Measurements from ENCODE around the gene SNED1.

Gene SNED1

DNA sequence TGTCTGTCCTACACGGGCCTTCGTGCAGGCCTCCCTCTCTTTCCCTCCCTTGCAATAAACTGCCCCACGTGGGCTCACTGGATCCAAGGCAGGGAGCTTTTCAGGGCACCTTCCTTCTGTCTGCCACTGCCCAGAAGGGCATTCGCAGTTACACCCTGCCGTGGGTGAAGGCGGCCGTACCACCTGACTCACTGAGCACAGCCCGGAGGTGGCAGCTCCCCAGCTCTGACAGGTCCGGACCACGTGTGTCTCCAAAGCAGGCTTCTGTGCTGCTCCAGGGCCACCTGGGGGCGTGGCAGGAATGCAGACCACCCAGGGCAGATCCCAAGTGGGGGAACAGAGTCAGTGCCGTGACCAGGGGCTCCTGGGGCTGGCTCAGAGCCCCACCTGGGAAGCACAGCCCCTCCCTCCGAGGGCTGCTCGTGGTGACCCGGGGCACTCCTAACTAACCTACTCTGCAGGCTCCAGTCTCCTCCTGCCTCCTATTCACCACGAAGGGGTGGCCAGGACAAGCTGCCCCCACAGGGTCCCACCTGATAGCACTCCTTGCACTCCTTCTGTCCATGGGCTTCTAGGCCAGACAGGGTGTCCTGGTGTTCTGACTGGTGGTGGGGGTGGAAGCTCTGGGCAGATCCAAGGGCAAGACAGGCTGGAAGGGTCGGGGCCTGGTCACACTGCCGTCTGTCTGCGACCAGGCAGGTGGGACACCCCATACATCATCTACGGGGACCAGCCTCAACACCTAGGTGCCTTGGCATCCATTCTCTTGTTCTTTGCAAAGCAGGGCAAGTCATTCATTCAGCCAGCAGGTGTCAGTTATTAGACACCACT is 9.7 kb downstream of the SNED1 start:
- no peak overlapping the region for H3K4me3 ChIP-seq (ENCODE audit: low read length)
- DNase-seq (ENCODE audit: low read depth) = no peak
- TF ChIP-seq CTCF (conservative IDR thresholded peaks at IDR 0.05; ENCODE audit: low read length) = no peak

DNA sequence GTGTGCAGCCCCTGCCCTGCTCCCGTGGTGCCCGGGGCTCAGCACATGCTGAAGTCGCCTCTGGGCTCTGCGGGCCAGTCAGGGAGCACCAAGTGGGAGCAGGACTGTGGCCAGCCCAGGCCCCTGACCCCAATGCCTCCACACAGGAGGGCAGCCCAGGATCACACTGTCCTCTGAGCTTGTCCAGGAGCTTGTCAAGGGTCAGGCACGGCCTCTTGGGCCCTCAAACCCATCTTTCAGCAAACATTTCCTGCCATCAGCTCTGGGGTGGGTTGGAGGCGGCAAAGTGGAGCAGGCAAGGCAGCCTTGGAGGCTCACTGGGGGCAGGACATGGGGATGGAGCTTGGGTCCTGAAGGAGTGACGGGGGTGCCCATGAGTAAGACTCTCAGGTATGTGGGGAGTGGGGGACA is 10.3 kb downstream of the SNED1 start:
- no peak overlapping the region for H3K4me3 ChIP-seq (ENCODE audit: low read length)
- TF ChIP-seq CTCF (conservative IDR thresholded peaks at IDR 0.05; ENCODE audit: low read length) = no peak
- no peak for DNase-seq (ENCODE audit: low read depth)

DNA sequence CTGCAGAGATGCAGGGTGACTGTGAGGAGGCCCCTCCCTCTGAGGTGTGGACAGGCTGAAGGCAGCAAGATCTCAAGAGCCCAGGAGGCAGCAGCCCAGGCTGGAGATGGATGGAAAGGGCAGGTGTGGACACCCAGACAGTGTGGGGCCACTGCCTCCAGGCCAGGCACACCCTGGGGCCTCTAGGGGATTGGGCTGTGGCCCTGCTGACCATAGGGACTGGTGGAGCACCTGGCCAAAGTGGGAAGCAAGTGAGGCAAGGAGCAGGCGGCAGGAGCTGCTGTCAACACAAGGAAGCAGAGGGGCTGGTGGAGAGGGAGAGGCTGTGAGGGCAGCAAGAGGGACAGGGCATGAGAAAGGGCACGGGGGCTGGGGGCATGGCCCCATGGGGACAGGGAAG is 10.8 kb downstream of the SNED1 start:
- H3K4me3 ChIP-seq (ENCODE audit: low read length) = no peak overlapping the region
- no peak for TF ChIP-seq CTCF (conservative IDR thresholded peaks at IDR 0.05; ENCODE audit: low read length)
- DNase-seq (ENCODE audit: low read depth) = no peak

GRCh38 chr2:241009601-241010530 is 11.4 kb downstream of the SNED1 start:
- DNase-seq (ENCODE audit: low read depth) = peak; percentile 76
- TF ChIP-seq CTCF (conservative IDR thresholded peaks at IDR 0.05; ENCODE audit: low read length) = peak; percentile 5
- H3K4me3 ChIP-seq (ENCODE audit: low read length) = peak overlapping the region; percentile 48

DNA sequence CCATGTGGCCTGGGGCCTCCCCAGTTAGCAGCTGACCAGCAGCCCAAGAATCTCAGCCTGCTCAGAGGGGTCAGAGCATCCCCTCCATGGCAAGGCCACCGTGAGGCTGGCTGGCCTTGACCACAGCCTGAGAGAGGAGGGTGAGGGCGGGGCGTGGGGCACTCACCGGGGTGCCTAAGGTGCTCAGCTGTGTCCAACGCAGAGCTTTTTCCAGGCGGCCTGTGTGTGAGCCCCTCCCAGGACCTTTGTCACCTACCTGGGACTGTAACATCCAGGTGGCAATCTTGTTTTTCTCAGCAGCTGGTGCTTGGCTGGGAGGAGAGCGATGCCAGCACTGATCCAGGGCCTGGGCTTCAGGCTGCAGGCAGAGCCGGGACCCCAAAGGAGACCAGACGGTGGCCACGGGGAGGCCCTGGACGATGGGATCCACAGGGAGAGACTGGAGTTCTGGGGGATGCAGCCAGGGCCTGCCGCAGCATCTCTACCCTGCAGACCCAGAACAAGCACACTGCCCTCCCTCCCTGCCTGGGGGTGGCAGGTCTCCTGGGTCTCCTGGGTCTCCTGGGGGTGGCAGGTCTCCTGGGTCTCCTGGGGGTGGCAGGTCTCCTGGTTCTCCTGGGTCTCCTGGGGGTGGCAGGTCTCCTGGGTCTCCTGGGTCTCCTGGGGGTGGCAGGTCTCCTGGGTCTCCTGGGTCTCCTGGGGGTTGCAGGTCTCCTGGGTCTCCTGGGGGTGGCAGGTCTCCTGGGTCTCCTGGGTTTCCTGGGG is 12.3 kb downstream of the SNED1 start:
- no peak for TF ChIP-seq CTCF (conservative IDR thresholded peaks at IDR 0.05; ENCODE audit: low read length)
- no peak for DNase-seq (ENCODE audit: low read depth)
- no peak overlapping the region for H3K4me3 ChIP-seq (ENCODE audit: low read length)

- TF ChIP-seq CTCF (conservative IDR thresholded peaks at IDR 0.05; ENCODE audit: low read length) = no peak
- DNase-seq (ENCODE audit: low read depth) = no peak
- H3K4me3 ChIP-seq (ENCODE audit: low read length) = no peak overlapping the region
Observed at GRCh38 chr2:241011296-241011600, 12.8 kb downstream of the SNED1 start.

Data from AG10803 (cell line).